Placental pericyte (primary cell): Measurements from ENCODE around the gene CRYBG3. TPM values are rescaled to one million over a fixed set of nuclear protein-coding genes. Genes with fewer than 3 reads are reported as not detected.

Experiments
- total RNA-seq: library from RNA; depleted of rRNA; stranded (reverse); fragments of >200 nt; gene quantifications from 2 replicates; pipeline ENCODE4 v1.2.3, GENCODE V29; 2012

CRYBG3 gene
- total RNA-seq = 13.6 and 21.6 TPM in 2 replicates

DNA sequence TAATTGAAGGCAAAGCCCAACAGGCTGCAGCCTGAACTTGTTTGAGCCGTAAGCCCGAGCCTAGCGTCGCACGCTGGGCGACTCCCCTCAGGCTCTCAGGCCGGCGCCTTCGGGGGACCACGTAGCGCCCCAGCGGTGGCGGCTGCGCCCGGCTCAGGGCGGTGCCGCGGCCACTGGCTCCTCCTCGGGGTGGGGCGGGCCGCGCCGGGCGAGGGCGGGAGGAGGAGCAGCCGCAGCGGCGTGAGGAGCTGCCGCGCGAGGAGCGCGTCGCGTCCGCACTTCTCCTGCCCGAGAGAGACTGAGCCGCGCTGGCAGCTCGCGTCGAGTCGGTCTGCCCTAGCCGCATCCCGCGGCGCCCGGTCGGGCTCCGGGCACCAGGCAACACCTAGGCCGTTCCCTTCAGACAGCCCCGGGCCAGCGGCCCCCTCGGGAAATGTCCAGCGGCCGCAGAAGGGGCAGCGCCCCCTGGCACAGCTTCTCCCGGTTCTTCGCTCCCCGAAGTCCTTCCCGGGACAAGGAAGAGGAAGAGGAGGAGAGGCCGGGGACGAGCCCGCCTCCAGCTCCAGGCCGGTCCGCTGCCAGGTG, at the start of gene CRYBG3:
TSS of gene CRYBG3 (plus strand) at position 238 of the 585 bp plus-strand sequence. CDS start at position 434, 196 bp downstream.

DNA sequence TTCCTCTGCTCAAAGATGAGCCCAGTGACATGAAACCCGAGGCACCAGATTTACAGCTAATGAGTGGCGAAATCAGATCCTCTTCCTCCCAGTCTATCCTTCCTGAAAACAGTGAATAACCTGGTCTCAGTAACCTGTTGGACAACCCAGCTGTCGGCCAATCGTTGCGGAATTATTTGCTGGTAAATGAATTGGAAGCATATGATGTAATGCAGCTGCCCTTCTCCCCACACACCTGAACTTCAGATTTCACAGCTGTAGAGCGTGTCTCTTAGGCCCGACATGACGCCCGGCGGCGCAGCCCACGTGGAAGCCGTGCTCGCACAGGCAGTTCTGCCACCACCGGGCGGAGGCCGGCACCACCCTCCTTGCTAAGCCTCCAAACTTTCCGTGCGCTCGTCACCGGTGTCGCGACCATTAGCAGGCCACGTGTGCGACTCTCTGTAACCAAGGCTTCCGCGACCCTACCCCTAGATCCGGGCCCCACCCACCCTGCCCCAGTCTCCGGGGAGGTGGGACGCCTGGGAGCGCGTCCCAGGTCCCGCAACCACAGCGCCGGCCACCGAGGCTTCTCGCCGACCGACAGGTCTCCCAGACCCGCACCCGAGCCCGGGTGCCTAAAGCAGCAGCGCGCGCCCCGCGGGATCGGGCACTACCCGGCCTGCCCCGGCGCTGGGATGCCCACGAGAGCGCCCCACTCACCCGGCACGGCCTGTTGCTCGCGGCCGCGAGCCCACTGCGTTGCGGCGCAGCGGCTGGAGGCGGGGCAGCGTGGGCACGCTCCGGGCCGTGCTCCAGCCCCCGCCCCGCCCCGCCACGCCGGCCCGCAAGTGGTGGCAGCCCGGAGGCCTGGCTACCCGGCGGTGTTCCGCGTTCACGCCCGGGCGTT, 150.1 kb downstream of the CRYBG3 start, which contains the start of gene RIOX2:
TSS of gene RIOX2 (minus strand) at position 753 of the 889 bp plus-strand sequence. CDS start 4,838 bp downstream, outside the sequence.

Other genes with a start within 250 kb of the CRYBG3 start
- 3.1 and 18.2 TPM in 2 replicates for gene ARL6, start 57.3 kb upstream of the CRYBG3 start, total RNA-seq
- 24.1 and 35.6 TPM in 2 replicates for gene RIOX2, start 150.4 kb downstream of the CRYBG3 start, total RNA-seq
- gene GABRR3, start 213.3 kb downstream of the CRYBG3 start, total RNA-seq = not detected in 2 replicates